OCI-LY1 (cell line): ENCODE measurements around the gene PAX3.

Experiments used
- CTCF ChIP-seq: fragments of 200-600 bp; sonication (generic), shearing (Covaris generic); IDR thresholded peaks from 2 replicates; pipeline ENCODE4 v1.5.1; 2017; ENCODE audit warnings: mild to moderate bottlenecking, antibody characterized with exemption, low read length, moderate library complexity, mixed read lengths
- EZH2 ChIP-seq: fragments of 200-600 bp; sonication (generic), shearing (Covaris generic); IDR thresholded peaks from 2 replicates; pipeline ENCODE4 v1.8.0; 2017; ENCODE audit warnings: borderline replicate concordance, mixed run types, mild to moderate bottlenecking, antibody characterized with exemption, low read length, moderate library complexity, mixed read lengths

GRCh38 chr2:222290736-222291484 is 7.9 kb downstream of the PAX3 start:
- TF ChIP-seq CTCF (no peak), EZH2 (no peak)
